Measurements from ENCODE around the gene RFWD3.
"Not testable (repeated sequence)": the region's sequence is repeated elsewhere in the genome, so short reads cannot be mapped to it uniquely, and the experiment has no call there.

RFWD3 gene, protein sequence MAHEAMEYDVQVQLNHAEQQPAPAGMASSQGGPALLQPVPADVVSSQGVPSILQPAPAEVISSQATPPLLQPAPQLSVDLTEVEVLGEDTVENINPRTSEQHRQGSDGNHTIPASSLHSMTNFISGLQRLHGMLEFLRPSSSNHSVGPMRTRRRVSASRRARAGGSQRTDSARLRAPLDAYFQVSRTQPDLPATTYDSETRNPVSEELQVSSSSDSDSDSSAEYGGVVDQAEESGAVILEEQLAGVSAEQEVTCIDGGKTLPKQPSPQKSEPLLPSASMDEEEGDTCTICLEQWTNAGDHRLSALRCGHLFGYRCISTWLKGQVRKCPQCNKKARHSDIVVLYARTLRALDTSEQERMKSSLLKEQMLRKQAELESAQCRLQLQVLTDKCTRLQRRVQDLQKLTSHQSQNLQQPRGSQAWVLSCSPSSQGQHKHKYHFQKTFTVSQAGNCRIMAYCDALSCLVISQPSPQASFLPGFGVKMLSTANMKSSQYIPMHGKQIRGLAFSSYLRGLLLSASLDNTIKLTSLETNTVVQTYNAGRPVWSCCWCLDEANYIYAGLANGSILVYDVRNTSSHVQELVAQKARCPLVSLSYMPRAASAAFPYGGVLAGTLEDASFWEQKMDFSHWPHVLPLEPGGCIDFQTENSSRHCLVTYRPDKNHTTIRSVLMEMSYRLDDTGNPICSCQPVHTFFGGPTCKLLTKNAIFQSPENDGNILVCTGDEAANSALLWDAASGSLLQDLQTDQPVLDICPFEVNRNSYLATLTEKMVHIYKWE

DNA sequence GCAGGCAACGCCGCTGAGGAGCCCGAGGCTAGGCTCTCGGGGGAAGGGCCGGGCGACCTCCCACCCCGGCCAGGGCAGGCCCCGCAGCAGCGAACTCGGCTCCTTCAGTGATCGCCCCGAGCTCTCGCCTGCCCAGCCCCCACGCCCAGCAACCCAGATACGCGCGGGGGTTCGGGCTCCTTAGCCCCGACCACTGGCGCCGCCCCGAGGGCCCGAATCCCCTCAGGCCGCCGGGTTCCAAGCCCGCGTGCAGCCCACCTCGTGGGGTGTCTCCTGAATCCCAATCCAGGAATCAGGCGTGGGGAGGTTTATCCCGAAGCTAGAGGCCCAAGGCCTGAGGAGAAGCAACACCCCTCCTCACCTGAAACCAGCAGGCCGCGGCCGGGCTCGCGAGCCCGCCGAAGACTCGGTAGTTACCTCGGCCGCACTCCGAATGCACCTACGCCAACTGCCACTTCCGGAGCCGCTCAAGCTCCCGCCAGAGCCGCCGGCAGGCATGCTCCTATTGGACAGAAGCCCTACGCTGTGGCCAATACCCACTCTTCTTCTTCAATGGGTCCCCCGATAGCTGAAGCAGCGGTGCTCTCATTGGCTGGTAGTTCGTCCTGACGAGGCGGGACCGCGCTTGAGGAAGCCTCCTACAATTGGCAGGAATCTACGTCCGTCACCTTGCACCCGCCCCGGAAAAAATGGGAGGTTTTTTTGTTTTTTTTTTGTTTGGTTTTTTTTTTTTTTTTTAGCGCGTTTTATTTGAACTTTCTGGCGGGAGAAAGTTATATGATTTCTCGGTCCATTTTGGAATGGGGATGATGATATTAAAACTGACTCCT lies at the start of gene RFWD3:
Gene RFWD3 (minus strand): TSS at position 453 of the 830 bp plus-strand sequence. CDS start 5,428 bp downstream, outside the sequence.
- peak; percentile 95 for DNase-seq

DNA sequence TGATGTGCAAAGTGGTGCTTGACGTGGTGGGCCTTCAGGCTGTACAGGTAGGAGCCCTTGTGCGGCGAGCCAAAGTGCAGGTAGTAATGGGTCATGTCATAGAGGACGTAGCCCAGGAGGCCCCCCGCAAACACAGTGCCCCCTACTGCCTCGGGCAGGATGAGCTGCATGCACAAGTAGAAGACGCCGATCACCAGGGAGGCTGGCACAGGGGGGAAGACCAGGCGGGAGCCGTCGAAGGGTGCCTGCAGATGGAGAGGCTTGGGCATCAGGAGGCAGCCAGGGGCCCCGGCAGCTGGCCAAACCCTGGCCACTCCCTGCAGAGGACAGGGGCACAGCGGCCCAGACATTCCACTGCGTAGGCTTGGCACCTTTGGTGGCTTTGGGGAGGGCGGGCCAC lies 49.7 kb upstream of the RFWD3 start:
- DNase-seq = no peak

DNA sequence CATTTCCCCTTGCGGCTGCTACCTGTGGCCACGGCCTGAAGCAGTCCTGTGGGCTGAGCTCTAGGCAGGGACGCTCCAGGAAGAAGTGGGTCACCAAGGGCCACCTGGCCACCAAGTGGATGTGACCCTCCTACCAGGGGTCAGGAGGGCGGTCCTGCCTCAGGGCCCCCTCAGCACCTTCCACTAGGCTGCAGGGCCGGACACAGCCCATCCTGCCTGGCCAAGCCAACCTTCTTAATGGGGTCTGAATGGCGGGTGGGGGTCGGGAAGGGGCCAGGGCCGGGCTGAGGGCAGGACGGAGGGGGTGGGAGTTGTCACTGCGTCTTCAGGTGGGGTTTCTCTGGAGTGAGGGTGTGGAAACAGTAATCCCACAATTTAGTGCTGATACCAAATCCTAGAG lies 47.2 kb upstream of the RFWD3 start:
- DNase-seq = no peak

DNA sequence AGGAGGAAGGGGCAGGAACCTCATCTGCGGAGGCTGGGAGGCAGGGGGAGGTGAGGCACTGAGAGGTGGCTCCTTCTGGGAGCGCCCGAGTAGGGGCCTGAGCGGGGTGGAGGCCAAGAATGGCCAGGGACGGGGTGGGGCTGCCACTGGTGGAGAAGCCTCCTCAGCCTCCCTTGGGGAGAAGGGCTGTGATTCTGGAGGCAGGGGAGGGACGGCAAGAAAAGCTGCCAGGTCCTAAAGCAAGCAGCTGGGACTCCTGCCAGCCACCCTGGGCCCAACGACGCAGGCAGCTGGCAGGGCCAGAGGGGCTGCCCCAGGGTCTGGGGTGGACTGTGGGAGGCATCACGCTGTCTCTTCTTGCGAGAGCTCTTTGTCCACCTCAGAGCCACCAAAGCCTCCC lies 46.6 kb upstream of the RFWD3 start:
- DNase-seq = no peak

DNA sequence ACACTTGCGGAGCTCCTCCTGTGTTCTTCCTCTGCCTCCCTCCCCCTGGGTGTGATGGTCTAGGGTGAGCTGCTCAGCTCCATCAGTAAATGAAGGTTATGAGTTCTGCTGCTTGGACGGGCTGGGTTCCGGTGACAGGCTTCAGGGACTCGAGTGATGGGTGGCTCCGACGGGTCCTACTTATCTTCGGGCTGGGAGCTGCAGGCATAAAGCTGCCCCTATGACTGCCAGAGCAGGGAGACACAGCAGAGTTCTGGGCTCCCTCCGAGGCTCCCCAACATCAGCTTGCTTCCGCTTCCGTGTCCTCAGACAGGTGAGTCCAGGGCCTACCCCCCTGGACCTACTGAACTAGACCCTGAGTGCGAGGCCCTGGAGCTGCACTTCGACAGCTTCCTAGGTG lies 45.3 kb upstream of the RFWD3 start:
- DNase-seq = no peak

DNA sequence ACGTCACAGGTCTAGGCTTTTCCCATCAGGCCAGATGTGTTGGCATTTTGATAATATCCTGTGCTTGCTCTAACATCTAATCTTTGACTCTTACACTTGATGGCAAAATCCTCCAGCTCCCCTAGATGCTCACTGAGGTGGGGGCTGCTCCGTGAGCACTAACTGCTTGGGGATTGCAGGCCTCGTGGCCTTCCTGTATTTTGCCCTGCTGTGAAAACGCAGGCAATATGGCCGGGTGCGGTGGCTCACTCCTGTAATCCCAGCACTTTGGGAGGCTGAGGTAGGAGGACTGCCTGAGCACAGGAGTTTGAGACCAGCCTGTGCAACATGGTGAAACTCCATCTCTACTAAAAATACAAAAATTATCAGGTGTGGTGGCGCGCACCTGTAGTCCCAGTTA lies 43.7 kb upstream of the RFWD3 start:
- DNase-seq = no peak

DNA sequence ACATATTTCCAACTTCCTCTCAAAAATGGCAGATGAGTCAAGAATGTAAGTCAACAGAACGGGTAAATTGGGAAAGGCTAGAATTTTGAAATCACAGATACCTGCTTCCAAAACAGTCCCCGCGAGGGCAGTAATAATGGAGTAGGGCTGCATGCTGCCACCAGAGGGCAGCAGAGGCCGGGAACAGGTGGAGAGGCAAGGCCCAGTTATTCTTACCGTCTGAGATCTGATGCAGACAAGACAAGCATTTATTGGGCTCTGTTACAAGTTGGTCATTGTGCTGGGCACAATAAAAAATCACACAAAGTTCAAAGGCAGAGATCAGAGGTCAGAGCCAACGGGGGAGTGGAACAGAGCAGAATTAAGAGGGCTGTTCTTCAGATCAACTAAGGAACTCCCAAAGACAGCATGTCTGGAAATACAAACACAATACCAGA lies 42.8 kb upstream of the RFWD3 start:
- DNase-seq = peak; percentile 45

DNA sequence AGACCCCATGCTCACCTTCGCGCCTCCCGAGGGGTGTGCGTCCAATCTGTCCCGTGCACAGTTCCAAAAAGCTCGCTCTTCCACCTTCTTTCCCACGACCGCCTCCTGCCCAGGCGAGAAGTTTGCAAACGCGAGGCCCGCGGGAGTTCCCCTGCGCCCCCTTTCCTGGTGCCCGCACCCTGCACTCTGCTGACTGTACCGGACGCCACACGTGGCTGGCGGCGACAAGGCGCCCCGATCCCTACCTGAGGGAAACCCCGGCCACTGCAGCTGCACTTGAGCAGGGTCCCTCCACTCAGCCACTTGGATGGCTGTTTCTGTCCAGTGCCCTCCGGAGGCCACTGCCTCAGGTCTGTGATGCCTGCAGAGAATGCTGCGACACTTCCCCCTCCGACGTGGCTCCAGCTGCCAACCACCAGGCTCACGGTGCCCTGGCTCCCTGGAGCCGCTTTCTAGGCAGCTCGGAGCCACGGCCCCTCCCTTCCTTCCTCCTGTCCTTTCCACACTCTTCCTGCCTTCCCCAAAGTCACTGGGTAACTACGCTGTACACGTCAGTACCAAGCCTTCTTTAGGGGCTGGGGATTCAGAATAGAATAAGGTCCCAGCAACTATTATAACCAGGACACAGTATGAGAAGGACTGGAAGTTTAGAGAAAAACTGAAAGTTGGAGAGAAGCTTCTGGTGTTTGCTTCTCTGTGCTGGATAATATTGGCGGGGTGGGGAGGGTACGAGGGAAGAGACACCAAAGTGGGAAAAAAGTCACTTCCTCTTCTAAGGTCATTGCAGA lies 34.0 kb upstream of the RFWD3 start, which contains the start of gene MLKL:
Gene MLKL (minus strand): TSS at position 425 of the 788 bp plus-strand sequence. CDS start 5,105 bp downstream, outside the sequence.
- no peak for DNase-seq

DNA sequence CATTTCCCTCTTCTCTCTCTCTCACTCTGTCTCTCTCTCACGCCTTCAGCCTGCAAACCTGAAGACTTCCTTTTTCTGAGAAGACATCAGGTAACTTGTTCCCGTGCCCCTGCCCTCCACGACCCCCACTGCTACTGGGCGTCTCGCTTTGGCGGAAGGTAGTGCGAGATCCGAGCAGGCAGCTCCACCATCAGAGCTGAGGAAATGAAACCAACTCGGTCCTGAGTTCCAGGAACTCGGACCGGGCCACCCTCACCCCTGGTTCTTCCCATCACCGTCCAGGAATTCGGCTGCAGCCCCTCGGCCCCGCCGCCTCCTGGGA lies 33.4 kb upstream of the RFWD3 start:
- no peak for DNase-seq

DNA sequence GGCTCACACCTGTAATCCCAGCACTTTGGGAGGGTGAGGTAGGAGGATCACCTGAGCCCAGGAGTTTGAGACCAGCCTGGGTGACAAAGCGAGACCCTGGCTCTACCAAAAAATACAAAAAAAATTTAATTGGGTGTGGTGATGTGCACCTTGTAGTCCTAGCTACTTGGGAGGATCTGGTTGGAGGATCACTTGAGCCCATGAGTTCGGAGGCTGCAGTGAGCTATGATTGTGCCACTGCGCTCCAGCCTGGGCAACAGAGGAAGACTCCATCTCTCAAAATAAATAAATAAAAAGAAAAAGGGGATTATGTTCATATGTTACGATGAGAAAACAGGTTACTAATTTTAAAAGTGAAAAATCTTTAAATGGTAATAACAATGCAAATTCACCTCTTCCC lies 33.0 kb upstream of the RFWD3 start:
- DNase-seq = no peak

DNA sequence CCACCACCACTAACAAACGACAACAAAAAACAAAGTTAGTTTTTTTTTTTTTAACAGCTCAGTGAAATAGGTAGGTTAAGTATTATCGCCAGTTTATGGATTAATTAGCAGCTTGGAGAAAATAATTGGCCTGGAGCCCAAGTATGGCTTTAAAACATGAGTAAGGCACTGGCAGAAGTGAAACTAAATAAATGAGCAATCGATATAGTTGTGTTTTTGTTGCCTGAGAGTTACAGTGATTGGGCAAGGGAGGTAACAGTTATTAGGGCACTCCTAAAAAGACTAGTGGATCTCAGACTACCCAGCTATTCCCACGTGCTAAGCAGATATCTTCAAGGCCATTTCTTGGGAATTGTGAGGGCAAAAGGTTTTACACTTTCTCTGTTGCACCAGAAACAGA lies 31.5 kb upstream of the RFWD3 start:
- no peak for DNase-seq

DNA sequence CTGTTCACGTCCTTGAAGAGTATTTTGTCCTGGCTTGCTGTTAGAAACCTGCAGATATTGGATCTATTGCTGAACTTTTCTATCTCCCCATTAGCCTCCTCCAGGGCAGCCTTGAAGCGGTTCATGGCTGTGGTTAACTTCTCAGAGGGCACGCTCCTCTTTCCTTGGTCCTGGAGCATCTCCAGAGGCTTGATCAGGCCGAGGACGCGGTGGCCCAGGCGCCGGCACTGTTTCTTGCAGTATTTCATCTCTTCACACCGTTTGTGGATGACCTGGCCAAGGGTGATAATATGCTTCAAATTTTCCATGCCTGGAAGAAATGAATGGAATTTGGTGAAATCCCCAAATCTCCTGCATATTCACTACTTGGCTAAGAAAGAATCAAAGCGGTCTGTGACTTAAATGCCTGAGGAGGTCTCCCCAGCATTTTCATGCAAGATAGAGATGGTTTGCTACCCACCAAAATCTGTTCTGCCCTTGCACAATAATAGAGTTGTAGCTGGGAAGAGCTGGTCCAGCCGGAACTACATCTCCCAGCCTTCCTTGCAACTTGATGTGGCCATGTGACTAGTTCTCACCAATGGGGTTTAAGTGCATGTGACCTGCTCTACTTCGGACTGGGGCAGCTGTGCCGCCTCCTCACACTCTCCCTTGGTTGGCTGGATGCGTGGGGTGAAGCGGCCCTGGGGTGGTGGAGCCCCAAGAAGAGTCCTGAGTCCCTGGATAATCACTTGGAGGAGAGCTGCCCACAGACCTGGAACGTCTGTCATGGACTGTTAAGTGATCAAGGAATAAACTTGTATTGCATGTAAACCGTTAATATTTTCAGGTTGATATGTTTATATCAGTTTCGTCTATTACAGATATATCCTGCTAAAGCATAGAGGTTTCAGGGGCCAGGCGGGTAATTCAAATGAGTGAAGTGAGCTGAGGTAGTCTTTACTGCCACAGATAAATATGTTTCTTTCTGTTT lies 29.1 kb upstream of the RFWD3 start:
- peak; percentile 29 for DNase-seq

DNA sequence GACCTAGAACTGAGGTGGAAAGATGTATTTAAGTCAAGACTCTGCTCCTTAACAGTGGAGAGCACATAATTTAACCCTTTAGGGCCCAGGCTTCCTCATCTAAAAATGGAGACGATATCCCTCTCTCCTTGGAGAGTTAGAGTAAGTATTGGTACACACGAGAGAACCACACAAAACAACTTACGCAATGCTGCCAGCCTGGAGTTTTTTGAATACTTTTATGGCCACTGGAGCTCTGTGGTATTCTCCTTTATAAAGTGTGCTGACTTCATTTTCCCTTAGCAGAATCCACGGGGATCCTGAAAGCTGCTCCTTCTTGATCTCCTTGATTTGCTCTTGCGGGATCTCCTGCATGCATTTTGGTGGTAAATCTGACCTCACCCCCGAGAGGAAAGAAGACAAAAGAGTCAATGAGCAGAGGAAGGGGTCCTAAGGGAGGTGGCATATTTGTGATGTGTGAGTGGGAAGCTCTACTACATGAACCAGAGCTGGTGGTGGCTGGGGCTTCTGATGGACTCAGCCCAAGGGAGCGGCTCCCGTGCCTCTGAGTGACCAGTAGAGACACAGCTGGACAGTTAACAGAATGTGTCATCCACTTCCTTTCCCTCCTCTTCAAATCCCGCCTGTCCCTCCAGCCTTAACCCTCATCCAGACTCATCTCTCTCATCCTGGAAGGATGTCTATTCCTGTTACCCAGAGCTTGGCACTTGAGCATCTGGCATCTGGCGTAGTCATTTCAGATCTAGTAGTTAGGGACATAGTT lies 24.6 kb upstream of the RFWD3 start:
- DNase-seq = no peak

DNA sequence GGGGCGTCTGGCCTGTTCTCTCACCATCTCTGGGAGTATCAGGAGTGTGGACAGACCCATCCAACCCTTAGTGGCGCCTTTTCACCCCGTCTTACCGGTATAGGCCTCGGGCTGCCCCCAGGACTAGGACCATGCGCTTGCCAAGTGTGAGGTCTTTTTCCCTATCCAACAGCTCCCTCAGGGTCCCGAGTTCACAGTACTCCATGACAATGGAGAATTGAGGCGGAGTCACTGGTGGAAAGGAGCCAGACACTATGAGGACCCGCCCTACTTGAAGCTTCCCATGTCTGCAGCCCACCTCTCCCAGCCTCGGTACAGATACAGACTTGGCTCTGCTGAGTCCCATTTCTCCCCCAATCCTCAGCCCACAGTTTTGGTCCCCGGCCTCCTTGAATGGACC lies 15.9 kb upstream of the RFWD3 start:
- no peak for DNase-seq

DNA sequence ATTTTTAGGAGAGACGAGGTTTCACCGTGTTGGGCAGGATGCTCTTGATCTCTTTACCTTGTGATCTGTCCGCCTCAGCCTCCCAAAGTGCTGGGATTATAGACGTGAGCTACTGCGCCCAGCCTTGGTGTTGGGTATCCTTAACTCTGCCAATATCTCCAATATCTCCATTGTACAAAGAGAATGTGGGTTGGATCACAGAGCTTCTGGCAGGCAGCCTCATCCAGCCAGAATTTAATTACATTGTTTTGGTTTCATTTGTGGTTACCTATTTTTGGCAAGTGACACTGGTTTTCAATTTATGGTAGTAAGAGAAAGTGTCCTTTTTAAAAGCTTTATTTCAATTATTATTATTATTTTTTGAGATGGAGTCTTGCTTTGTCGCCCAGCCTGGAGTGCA lies 14.0 kb upstream of the RFWD3 start:
- DNase-seq = no peak

DNA sequence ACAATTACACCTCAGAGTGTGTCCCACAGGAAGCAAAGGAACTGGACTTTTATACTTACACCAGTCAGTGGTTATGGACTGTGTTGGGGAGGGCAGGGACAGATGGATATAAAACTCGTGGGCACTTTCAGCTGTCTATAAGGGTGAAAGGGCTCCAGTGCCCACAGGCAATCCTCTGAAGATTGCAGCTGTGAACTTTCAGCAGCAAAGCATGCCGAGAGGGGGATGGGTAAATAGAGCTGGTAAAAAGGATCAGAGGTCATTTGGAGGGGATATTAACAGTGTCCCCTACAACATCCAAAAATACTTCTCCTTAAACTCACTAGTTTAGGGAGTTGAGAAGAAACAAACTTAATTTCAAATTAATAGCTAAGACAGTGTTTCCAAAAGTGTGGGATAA lies 13.3 kb upstream of the RFWD3 start:
- DNase-seq = no peak

DNA sequence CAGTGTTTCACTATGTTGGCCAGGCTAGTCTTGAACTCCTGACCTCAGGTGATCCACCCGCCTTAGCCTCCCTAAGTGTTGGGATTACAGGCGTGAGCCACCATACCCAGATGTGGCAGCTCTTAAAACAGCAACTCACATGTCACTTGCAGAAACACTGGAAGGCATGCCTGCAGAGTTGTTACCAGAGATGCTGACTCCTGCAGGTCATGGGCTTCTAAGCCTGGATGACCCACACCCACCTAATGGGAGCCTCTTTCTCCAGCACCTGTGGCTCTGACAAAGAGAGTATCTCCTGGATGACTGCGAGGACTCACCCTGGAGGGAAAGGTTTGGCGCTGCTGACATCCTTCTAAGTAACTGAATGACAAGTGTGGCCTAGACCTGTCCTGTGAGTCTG lies 11.2 kb upstream of the RFWD3 start:
- no peak for DNase-seq

DNA sequence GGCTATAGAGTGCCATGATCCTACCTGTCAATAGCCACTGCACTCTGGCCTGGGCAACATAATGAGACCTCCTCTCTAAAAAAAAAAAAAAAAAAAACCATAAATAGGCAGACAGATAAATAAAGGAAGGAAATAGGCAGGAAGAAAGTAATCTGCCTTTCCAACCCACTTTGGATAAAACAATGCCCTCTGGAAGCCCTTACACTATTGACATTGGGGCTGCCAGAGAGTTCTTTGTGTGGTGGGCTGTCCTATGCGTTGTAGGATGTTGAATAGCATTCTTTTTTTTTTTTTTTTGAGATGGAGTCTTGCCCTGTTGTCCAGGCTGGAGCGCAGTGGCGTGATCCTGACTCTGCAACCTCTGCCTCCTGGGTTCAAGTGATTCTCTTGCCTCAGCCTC lies 7.2 kb upstream of the RFWD3 start:
- no peak for DNase-seq

DNA sequence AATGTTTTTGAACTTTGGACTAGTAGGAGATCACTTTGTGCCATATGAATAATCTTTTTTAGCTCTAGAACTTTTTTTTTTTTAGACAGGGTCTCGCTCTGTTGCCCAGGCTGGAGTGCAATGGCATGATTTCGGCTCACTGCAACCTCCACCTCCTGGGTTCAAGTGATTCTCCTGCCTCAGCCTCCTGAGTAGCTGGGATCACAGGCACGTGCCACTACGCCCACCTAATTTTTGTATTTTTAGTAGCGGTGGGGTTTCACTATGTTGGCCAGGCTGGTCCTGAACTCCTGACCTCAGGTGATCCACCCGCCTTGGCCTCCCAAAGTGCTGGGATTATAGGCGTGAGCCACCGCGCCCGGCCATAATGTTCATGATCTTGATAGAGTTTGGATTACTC lies 2.2 kb upstream of the RFWD3 start:
- not testable (repeated sequence) for DNase-seq

DNA sequence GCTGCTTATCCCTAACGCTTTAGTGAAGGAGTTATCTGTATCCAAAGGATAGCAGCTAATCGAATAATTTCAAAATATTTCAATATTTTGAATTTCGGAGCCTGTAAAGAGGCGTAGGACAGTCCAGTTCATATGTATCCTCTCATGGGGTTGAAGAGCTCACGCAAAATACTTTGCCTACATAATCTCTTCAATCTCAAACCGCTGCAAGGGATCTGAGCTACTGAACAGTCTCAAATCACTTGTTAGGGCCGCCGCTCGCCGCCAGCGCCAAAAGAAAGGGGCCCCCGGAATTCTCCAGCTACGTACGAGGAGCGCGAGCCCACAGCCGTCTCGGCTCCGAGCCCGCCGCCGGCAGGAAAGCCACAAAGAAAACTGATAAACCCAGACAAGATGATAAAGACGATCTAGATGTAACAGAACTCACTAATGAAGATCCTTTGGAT lies 601 bp upstream of the RFWD3 start:
- DNase-seq = no peak

Measured in NCI-H1105 treated with DMSO at 0.1 percent for 48 hours (cell line).